Measurements from ENCODE around the gene P2RY2.

DNA sequence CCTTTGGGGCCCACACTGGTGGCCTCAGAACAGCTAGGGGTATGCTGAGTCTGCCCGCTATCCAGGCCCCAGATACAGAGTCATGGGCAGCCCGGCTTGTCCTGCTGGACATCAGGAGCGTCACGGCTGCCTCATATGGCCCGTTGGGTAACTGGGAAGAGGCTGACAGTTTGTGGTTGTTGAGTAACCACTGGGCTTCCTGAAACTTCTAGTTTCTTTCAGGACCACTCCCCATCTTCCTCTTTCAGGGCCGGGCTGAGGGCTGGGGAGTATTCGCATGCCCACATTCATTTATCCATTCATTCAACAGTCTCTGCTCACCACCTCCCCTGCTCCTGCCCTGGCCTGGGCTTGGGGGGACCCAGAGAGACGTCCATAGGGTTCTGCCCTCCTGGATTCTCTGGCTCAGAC, 13.4 kb upstream of the P2RY2 start:
- TF ChIP-seq, protein P1, sequence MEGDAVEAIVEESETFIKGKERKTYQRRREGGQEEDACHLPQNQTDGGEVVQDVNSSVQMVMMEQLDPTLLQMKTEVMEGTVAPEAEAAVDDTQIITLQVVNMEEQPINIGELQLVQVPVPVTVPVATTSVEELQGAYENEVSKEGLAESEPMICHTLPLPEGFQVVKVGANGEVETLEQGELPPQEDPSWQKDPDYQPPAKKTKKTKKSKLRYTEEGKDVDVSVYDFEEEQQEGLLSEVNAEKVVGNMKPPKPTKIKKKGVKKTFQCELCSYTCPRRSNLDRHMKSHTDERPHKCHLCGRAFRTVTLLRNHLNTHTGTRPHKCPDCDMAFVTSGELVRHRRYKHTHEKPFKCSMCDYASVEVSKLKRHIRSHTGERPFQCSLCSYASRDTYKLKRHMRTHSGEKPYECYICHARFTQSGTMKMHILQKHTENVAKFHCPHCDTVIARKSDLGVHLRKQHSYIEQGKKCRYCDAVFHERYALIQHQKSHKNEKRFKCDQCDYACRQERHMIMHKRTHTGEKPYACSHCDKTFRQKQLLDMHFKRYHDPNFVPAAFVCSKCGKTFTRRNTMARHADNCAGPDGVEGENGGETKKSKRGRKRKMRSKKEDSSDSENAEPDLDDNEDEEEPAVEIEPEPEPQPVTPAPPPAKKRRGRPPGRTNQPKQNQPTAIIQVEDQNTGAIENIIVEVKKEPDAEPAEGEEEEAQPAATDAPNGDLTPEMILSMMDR (conservative IDR thresholded peaks at IDR 0.05 in 1 of 2, IDR thresholded peaks at IDR 0.05 in 1 of 2; ENCODE audit: extremely low read depth in 1 of 2, insufficient read depth in 1 of 2, low read depth in 1 of 2, low read length in 2 of 2): no peak
- TF ChIP-seq EZH2 (IDR thresholded peaks at IDR 0.05; ENCODE audit: borderline replicate concordance, low read length): no peak
